GM12878 (cell line): ENCODE results near the gene ARID5B. TPM values are rescaled to one million over a fixed set of nuclear protein-coding genes. Genes with fewer than 3 reads are reported as not detected.

ENCODE experiments used
- ATAC-seq: fragments of 200-7000 bp; cut with Tn5 transposase; 3 replicates; pipeline ENCODE4 v1.9.1; 2020; ENCODE audit warnings: mild to moderate bottlenecking, moderate library complexity
- BruUV-seq: library from RNA; stranded (reverse); fragments of 400-500 nt; replicated peaks from 2 replicates; lab custom pipeline; 2021; lab: Mats Ljungman, UMichigan
- CTCF ChIA-PET: fragments of 300-600 bp; sonication (Branson Sonifier 250); formaldehyde crosslinking; extraction: SDS; loops from one replicate; lab custom pipeline; 2021; ENCODE audit warnings: inconsistent platforms; lab: Yijun Ruan, JAX
- POLR2A ChIA-PET: fragments of 350-600 bp; formaldehyde crosslinking; extraction: SDS; loops from one replicate; lab custom pipeline; 2021; ENCODE audit warnings: inconsistent platforms; lab: Charles Lee
- RAD21 ChIA-PET: fragments of 300-600 bp; sonication (Branson Sonifier 250); formaldehyde crosslinking; loops from one replicate; lab custom pipeline; 2023; ENCODE audit warnings: antibody characterized with exemption; ENCODE audit not compliant: unreplicated experiment; lab: Charles Lee
- SMC1A ChIA-PET: fragments of 300-600 bp; sonication (Branson Sonifier 250); formaldehyde crosslinking; loops from one replicate; lab custom pipeline; 2023; ENCODE audit not compliant: unreplicated experiment, uncharacterized antibody; lab: Charles Lee
- DNase-seq: peaks from one replicate; pipeline ENCODE4 v3.0.0-alpha.2; 2011; ENCODE audit warnings: low read depth, low spot score
- FAIRE-seq: peaks from 3 replicates; lab custom pipeline; 2011; peaks lifted over from hg19 to GRCh38; lab: Jason Lieb, UNC
- H2AFZ ChIP-seq: 2 replicates; pipeline ENCODE4 v1.6.0; 2011; ENCODE audit warnings: low read depth, low read length, control low read depth; ENCODE audit not compliant: control insufficient read depth
- H3K27ac ChIP-seq: 2 replicates; pipeline ENCODE4 v1.5.1; 2011; ENCODE audit warnings: control low read depth; ENCODE audit not compliant: control insufficient read depth, insufficient read depth
- H3K27me3 ChIP-seq, 2 experiments: replicated peaks in 1 of 2; 2 replicates each; pipeline versions ENCODE4 v1.6.0 to v1.6.1; 2011; ENCODE audit warnings: low read length in 1 of 2; ENCODE audit not compliant: control insufficient read depth in 2 of 2, insufficient read depth in 2 of 2
- H3K36me3 ChIP-seq, 2 experiments: 2 replicates each; pipeline ENCODE4 v1.5.1; 2011; ENCODE audit warnings: low read length in 1 of 2; ENCODE audit not compliant: control insufficient read depth in 2 of 2, insufficient read depth in 2 of 2
- H3K4me1 ChIP-seq: 2 replicates; pipeline ENCODE4 v1.6.1; 2011; ENCODE audit warnings: mild to moderate bottlenecking, low read length, moderate library complexity, mixed read lengths; ENCODE audit not compliant: control insufficient read depth, insufficient read depth
- H3K4me2 ChIP-seq: 2 replicates; pipeline ENCODE4 v1.6.0; 2011; ENCODE audit warnings: control low read depth; ENCODE audit not compliant: control insufficient read depth, insufficient read depth
- H3K4me3 ChIP-seq: fragments of 200-600 bp; sonication (generic); 2 replicates; pipeline ENCODE4 v1.5.1; 2016
- H3K79me2 ChIP-seq: 2 replicates; pipeline ENCODE4 v1.6.0; 2011; ENCODE audit warnings: low read length; ENCODE audit not compliant: control insufficient read depth, insufficient read depth
- H3K9ac ChIP-seq: 2 replicates; pipeline ENCODE4 v1.8.0; 2011; ENCODE audit warnings: low read length, control low read depth, mixed read lengths; ENCODE audit not compliant: control insufficient read depth, insufficient read depth
- H3K9me3 ChIP-seq: replicated peaks from 3 replicates; pipeline ENCODE4 v1.5.1; 2011; ENCODE audit warnings: mild to moderate bottlenecking, low read length; ENCODE audit not compliant: control insufficient read depth, insufficient read depth
- H4K20me1 ChIP-seq: 2 replicates; pipeline ENCODE4 v1.6.0; 2011; ENCODE audit not compliant: control insufficient read depth, insufficient read depth
- CHD2 ChIP-seq: IDR thresholded peaks from 2 replicates; pipeline ENCODE4 v1.6.1; 2011; ENCODE audit warnings: low read depth, low read length, improper control_type of control experiment, borderline replicate concordance
- CREB1 ChIP-seq: IDR thresholded peaks from 2 replicates; pipeline ENCODE4 v1.6.1; 2012; ENCODE audit warnings: low read depth, mild to moderate bottlenecking, inconsistent platforms
- EP300 ChIP-seq, 2 experiments: fragments of 150-350 bp in 1 of 2; IDR thresholded peaks; 2 replicates each; pipeline ENCODE4 v1.6.1; 2011 to 2012; ENCODE audit warnings: low read depth in 2 of 2, low read length in 2 of 2, borderline replicate concordance in 1 of 2, improper control_type of control experiment in 1 of 2, inconsistent platforms in 1 of 2; ENCODE audit not compliant: control insufficient read depth in 1 of 2
- ESRRA ChIP-seq: IDR thresholded peaks from 2 replicates; pipeline ENCODE4 v1.6.1; 2012; ENCODE audit warnings: mild to moderate bottlenecking, low read length, improper control_type of control experiment
- HSF1 ChIP-seq: fragments of 150-350 bp; IDR thresholded peaks from 2 replicates; pipeline ENCODE4 v1.6.1; 2014; ENCODE audit warnings: mild to moderate bottlenecking, low read depth, low read length
- JUNB ChIP-seq: IDR thresholded peaks from 2 replicates; pipeline ENCODE4 v1.6.1; 2016; ENCODE audit warnings: antibody characterized with exemption, mild to moderate bottlenecking
- MEF2B ChIP-seq: fragments of 450-650 bp; IDR thresholded peaks from 2 replicates; pipeline ENCODE4 v1.6.1; 2018; ENCODE audit warnings: mild to moderate bottlenecking, moderate library complexity; ENCODE audit not compliant: partially characterized antibody, poor library complexity, severe bottlenecking
- MYC ChIP-seq: IDR thresholded peaks from 2 replicates; pipeline ENCODE4 v1.6.1; 2011; ENCODE audit warnings: mild to moderate bottlenecking, low read length, moderate library complexity, inconsistent platforms; ENCODE audit not compliant: insufficient read depth, insufficient replicate concordance, insufficient read length, severe bottlenecking
- PAX5 ChIP-seq: IDR thresholded peaks from 2 replicates; pipeline ENCODE4 v1.6.1; 2011; ENCODE audit warnings: low read depth, low read length, borderline replicate concordance
- PML ChIP-seq: IDR thresholded peaks from 2 replicates; pipeline ENCODE4 v1.6.1; 2012; ENCODE audit warnings: low read length, inconsistent platforms
- RAD21 ChIP-seq: IDR thresholded peaks from 2 replicates; pipeline ENCODE4 v1.6.1; 2011; ENCODE audit warnings: mild to moderate bottlenecking, low read depth, low read length, moderate library complexity; ENCODE audit not compliant: insufficient read depth
- RAD51 ChIP-seq: fragments of 450-650 bp; IDR thresholded peaks from 2 replicates; pipeline ENCODE4 v1.6.1; 2016; ENCODE audit warnings: moderate library complexity, mild to moderate bottlenecking, inconsistent platforms
- SMAD1 ChIP-seq: fragments of 450-650 bp; IDR thresholded peaks from 2 replicates; pipeline ENCODE4 v1.6.1; 2018; ENCODE audit warnings: mild to moderate bottlenecking, low read depth; ENCODE audit not compliant: partially characterized antibody
- TAF1 ChIP-seq: IDR thresholded peaks from 2 replicates; pipeline ENCODE4 v1.6.1; 2011; ENCODE audit warnings: mild to moderate bottlenecking, low read depth, low read length, borderline replicate concordance
- TCF12 ChIP-seq: IDR thresholded peaks from 2 replicates; pipeline ENCODE4 v1.6.1; 2011; ENCODE audit warnings: low read depth, mild to moderate bottlenecking, low read length
- TCF7 ChIP-seq: IDR thresholded peaks from 2 replicates; pipeline ENCODE4 v1.6.1; 2014; ENCODE audit warnings: antibody characterized with exemption, borderline replicate concordance
- ZNF24 ChIP-seq: fragments of 450-650 bp; IDR thresholded peaks from 2 replicates; pipeline ENCODE4 v1.6.1; 2017; ENCODE audit warnings: antibody characterized with exemption, mild to moderate bottlenecking
- ZZZ3 ChIP-seq: IDR thresholded peaks from 2 replicates; pipeline ENCODE4 v1.6.1; 2011; ENCODE audit warnings: low read depth; ENCODE audit not compliant: control insufficient read depth, insufficient read length
- WGBS: methylation state at CpG from one replicate; pipeline ENCODE4 v1.1.6; 2016; ENCODE audit warnings: low lambda C conversion rate; ENCODE audit not compliant: insufficient replicate concordance, insufficient coverage; ENCODE audit errors: missing lambda C conversion rate; 5-methylcytosine and 5-hydroxymethylcytosine counted together
- in situ Hi-C: fragments of 300-500 bp; cut with MboI; formaldehyde crosslinking; loops from 9 replicates; pipeline ENCODE4 v1.14.3; 2018; ENCODE audit warnings: mixed read lengths
- intact Hi-C: fragments of 100-400 bp; cut with micrococcal nuclease; formaldehyde crosslinking; loops from one replicate; pipeline ENCODE4 v1.14.2; 2022; ENCODE audit not compliant: unreplicated experiment
- polyA plus RNA-seq, 11 experiments: library from polyadenylated mRNA; depleted of rRNA in 4 of 11; unstranded in 6 of 11; stranded (reverse) in 5 of 11; fragments of >200 nt; fragmentation: Nextera tagmentation in 4 of 11; fragmentation: Illumina TruSeq in 1 of 11; extraction: Ambion mirVana in 4 of 11; extraction: Trizol in 1 of 11; gene quantifications; 1 replicate in 1 of 11; 2 replicates in 10 of 11; pipeline versions ENCODE4 v1.2.1 to v1.2.3, GENCODE V29; 2011 to 2016; ENCODE audit warnings: inconsistent platforms in 2 of 11, missing spikeins in 2 of 11, low read depth in 1 of 11
- total RNA-seq, 4 experiments: library from RNA; depleted of rRNA in 3 of 4; stranded (reverse); fragments of >200 nt in 3 of 4; fragmentation: Illumina TruSeq in 1 of 4; extraction: Trizol in 1 of 4; gene quantifications; 2 replicates each; pipeline versions ENCODE4 v1.2.1 to v1.2.3, GENCODE V29; 2013 to 2021
- TF ChIP-seq, protein P1 (sequence below): fragments of 450-650 bp; IDR thresholded peaks from 2 replicates; pipeline ENCODE4 v1.6.1; 2017; ENCODE audit warnings: mild to moderate bottlenecking, moderate library complexity

Gene ARID5B
- total and polyA plus RNA-seq, 10 of the 15 experiments (the other 5 are each of a cell fraction or from before 2014, with no cell fraction given) = 2.7 to 8.5 (median 6.1) TPM

GRCh38 chr10:61900829-61901792, at the start of gene ARID5B (continued):
- TF ChIP-seq TCF12 (no peak), RAD21 (no peak), MEF2B (no peak), CHD2 (no peak), TAF1 (no peak), PML (0 out of 2 replicates have a peak, but pooled peaks have one; percentile 32)
- TF ChIP-seq, all 136 proteins: peak for 12

GRCh38 chr10:61852261-61852660, 49.2 kb upstream of the ARID5B start:
- H3K9me3 ChIP-seq = no peaks in the 10 kb centered on the region
- no peak for FAIRE-seq
- no peaks in the 10 kb centered on the region for H3K79me2 ChIP-seq
- POLR2A ChIA-PET = no interaction called here
- no peak overlapping the region for H3K27ac ChIP-seq
- no peak overlapping the region for H3K9ac ChIP-seq
- ATAC-seq = no peak
- no peak for DNase-seq
- BruUV-seq = no TSS peak
- H3K27me3 ChIP-seq = no peaks in the 10 kb centered on the region
- RAD21 ChIA-PET = no interaction called here
- no peak overlapping the region for H3K4me3 ChIP-seq
- WGBS = 74% methylated on average over 2 of the region's 2 CpGs
- intact Hi-C loops (no loop called here), in situ Hi-C loops (no loop called here)
- no peaks in the 10 kb centered on the region for H3K4me1 ChIP-seq
- H3K4me2 ChIP-seq = no peak overlapping the region
- CTCF ChIA-PET = no interaction called here
- H3K36me3 ChIP-seq = no peaks in the 10 kb centered on the region
- SMC1A ChIA-PET = no interaction called here
- H4K20me1 ChIP-seq = no peaks in the 10 kb centered on the region
- no peak overlapping the region for H2AFZ ChIP-seq
- TF ChIP-seq RAD51 = no peak
- TF ChIP-seq SMAD1 = no peak
- TF ChIP-seq EP300 (IDR thresholded peaks at IDR 0.05; ENCODE audit: borderline replicate concordance in 1 of 2, control insufficient read depth in 1 of 2, low read depth in 2 of 2, low read length in 2 of 2) = no peak
- no peak for TF ChIP-seq PAX5
- no peak for TF ChIP-seq TCF7
- no peak for TF ChIP-seq CREB1
- TF ChIP-seq, protein P1, sequence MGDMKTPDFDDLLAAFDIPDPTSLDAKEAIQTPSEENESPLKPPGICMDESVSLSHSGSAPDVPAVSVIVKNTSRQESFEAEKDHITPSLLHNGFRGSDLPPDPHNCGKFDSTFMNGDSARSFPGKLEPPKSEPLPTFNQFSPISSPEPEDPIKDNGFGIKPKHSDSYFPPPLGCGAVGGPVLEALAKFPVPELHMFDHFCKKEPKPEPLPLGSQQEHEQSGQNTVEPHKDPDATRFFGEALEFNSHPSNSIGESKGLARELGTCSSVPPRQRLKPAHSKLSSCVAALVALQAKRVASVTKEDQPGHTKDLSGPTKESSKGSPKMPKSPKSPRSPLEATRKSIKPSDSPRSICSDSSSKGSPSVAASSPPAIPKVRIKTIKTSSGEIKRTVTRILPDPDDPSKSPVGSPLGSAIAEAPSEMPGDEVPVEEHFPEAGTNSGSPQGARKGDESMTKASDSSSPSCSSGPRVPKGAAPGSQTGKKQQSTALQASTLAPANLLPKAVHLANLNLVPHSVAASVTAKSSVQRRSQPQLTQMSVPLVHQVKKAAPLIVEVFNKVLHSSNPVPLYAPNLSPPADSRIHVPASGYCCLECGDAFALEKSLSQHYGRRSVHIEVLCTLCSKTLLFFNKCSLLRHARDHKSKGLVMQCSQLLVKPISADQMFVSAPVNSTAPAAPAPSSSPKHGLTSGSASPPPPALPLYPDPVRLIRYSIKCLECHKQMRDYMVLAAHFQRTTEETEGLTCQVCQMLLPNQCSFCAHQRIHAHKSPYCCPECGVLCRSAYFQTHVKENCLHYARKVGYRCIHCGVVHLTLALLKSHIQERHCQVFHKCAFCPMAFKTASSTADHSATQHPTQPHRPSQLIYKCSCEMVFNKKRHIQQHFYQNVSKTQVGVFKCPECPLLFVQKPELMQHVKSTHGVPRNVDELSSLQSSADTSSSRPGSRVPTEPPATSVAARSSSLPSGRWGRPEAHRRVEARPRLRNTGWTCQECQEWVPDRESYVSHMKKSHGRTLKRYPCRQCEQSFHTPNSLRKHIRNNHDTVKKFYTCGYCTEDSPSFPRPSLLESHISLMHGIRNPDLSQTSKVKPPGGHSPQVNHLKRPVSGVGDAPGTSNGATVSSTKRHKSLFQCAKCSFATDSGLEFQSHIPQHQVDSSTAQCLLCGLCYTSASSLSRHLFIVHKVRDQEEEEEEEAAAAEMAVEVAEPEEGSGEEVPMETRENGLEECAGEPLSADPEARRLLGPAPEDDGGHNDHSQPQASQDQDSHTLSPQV = no peak
- no peak for TF ChIP-seq MYC
- no peak for TF ChIP-seq ZNF24
- no peak for TF ChIP-seq JUNB
- TF ChIP-seq ZZZ3 = no peak
- no peak for TF ChIP-seq ESRRA
- TF ChIP-seq HSF1 = no peak
